Brain microvascular endothelial cell (primary cell): ENCODE results near the gene UTP11.

Experiments
- DNase-seq: peaks from one replicate; pipeline ENCODE4 v3.0.0-alpha.2; 2020
- H3K27ac ChIP-seq: fragments of 250-450 bp; sonication (Bioruptor Pico); 2 replicates; pipeline ENCODE4 v1.5.1; 2020; ENCODE audit warnings: mild to moderate bottlenecking, moderate library complexity
- H3K27me3 ChIP-seq: fragments of 250-450 bp; sonication (Bioruptor Pico); replicated peaks from 2 replicates; pipeline ENCODE4 v1.5.1; 2020; ENCODE audit warnings: mild to moderate bottlenecking
- H3K36me3 ChIP-seq: fragments of 250-450 bp; sonication (Bioruptor Pico); replicated peaks from 2 replicates; pipeline ENCODE4 v1.5.1; 2020; ENCODE audit warnings: mild to moderate bottlenecking
- H3K4me3 ChIP-seq: 2 replicates; pipeline ENCODE4 v1.5.1; 2011; ENCODE audit warnings: low read depth, mild to moderate bottlenecking, control low read depth, low read length, moderate library complexity
- in situ Hi-C: cut with HindIII; loops from 2 replicates; pipeline ENCODE4 v1.10.0; 2017; ENCODE audit warnings: low sequenced_read_pairs, low pct_ligation_motif_present
- TF ChIP-seq, protein P1 (sequence below): IDR thresholded peaks from 2 replicates; pipeline ENCODE4 v1.5.1; 2011; ENCODE audit warnings: low read depth, mild to moderate bottlenecking, moderate library complexity, low read length, control low read depth, inconsistent platforms; ENCODE audit errors: missing control alignments

UTP11 gene

DNA sequence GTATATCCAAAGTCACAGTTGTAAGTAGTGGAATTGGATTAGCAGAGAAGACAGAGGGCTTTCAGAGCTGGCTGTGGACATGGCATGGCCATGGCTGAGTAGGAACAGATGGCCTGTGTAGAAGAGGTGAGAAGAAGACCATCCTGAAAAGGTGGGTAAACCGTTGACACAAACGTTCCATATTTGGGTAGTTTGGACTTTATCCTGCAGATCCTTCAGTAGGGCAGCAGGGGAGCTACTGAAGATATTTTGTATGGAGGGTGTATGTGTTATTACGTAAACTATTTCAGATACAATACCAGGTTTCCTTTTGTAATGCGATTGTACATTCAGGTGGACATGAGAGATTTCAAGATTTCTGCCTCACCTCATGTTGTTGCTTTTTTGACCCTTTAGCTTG, 1.6 kb downstream of the UTP11 start:
- Histone ChIP-seq H3K36me3 (peaks cover 26% of the 10 kb centered on the region), H3K4me3 (peak overlapping the region; percentile 9), H3K27ac (no peak overlapping the region), H3K27me3 (no peaks in the 10 kb centered on the region)
- DNase-seq, result no peak
- in situ Hi-C loops, result no loop called here
- TF ChIP-seq, protein P1, sequence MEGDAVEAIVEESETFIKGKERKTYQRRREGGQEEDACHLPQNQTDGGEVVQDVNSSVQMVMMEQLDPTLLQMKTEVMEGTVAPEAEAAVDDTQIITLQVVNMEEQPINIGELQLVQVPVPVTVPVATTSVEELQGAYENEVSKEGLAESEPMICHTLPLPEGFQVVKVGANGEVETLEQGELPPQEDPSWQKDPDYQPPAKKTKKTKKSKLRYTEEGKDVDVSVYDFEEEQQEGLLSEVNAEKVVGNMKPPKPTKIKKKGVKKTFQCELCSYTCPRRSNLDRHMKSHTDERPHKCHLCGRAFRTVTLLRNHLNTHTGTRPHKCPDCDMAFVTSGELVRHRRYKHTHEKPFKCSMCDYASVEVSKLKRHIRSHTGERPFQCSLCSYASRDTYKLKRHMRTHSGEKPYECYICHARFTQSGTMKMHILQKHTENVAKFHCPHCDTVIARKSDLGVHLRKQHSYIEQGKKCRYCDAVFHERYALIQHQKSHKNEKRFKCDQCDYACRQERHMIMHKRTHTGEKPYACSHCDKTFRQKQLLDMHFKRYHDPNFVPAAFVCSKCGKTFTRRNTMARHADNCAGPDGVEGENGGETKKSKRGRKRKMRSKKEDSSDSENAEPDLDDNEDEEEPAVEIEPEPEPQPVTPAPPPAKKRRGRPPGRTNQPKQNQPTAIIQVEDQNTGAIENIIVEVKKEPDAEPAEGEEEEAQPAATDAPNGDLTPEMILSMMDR, result peak; percentile 14

DNA sequence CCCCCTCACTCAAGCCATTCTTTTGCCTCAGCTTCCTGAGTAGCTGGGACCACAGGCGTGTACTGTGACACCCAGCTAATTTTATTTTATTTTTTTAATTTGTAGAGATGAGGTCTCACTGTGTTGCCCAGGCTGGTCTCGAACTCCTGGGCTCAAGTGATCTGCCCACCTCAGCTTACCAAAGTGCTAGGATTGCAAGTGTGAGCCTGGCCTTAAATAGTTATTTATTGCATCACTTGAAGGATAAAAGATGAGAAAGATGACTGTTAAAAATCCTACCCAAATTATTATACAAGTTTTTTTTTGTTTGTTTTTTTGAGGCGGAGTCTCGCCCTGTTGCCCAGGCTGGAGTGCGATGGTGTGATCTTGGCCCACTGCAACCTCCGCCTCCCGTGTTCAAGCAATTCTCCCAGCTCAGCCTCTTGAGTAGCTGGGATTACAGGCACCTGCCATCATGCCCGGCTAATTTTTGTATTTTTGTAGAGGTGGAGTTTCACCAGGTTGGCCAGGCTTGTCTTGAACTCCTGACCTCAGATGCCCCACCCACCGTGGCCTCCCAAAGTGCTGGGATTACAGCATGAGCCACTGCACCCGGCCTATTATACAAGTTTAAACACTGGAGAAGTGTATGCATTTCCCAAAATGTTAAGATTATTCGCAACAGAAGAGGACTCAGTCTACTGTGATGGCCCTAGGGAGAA, 2.3 kb downstream of the UTP11 start:
- H3K36me3 ChIP-seq, result peaks cover 32% of the 10 kb centered on the region
- no peaks in the 10 kb centered on the region for H3K27me3 ChIP-seq
- TF ChIP-seq, protein P1, result no peak
- DNase-seq, result no peak
- no peak overlapping the region for H3K27ac ChIP-seq
- no peak overlapping the region for H3K4me3 ChIP-seq
- in situ Hi-C loops, result no loop called here

DNA sequence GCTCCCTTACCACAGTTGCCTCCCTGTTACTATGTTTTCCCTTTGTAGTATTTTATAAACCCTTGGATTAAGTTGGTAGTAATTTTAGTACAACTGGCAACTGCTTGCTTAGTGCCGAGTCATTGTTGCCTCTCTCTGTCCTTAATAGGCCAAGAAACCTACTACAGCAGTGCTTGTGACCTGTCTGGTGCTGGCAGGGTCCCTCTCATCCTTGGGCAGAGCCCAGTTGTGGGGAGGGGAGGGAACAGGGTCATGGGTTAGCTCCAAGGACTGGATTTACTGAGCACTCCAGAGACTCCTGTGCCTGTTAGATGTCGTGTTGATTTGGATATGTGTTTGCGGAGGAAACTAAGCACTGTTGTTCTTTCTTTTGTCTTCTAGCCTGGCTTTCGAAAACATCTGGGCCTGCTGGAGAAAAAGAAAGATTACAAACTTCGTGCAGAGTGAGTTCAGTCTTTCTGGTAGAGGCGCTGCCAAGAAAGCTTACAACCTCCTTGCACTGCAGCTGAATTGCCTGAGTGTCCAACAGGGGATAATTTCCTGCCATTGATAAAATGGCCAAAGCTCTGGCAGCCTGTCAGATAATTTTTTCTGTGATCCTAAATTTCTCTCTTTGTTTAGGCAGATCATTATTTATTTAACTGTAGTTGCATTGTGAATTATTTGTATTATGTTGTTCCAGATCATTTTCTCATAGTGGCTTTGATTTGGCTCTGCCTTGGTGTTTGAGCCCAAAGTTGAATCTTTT, 3.6 kb downstream of the UTP11 start:
- in situ Hi-C loops, result no loop called here
- Histone ChIP-seq H3K27ac (peak overlapping the region; percentile 10), H3K4me3 (no peak overlapping the region), H3K27me3 (no peaks in the 10 kb centered on the region), H3K36me3 (peaks cover 45% of the 10 kb centered on the region)
- TF ChIP-seq, protein P1, result no peak
- DNase-seq, result no peak

DNA sequence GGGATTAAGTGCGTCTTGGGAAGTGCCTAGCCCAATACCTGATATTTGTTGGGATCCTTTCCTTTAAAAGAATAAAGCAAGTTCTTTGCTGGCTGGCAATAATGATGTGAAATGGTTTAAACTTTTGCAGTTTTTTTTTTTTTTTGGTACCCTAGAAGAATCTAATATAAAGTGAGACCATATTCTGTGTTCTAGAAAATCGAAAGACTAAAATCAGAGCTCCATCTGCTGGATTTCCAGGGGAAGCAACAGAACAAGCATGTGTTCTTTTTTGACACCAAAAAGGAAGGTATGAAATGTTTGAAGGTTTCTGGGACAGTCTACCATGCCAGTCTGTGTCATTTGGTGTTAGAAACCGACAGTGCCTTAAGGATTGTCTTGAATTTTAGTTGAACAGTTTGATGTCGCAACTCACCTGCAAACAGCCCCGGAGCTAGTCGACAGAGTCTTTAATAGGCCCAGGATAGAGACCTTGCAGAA, 6.4 kb downstream of the UTP11 start:
- no peak for DNase-seq
- Histone ChIP-seq H3K4me3 (no peak overlapping the region), H3K27me3 (no peaks in the 10 kb centered on the region), H3K27ac (no peak overlapping the region), H3K36me3 (peaks cover 70% of the 10 kb centered on the region)
- TF ChIP-seq, protein P1, result peak; percentile 65
- in situ Hi-C loops, result no loop called here

DNA sequence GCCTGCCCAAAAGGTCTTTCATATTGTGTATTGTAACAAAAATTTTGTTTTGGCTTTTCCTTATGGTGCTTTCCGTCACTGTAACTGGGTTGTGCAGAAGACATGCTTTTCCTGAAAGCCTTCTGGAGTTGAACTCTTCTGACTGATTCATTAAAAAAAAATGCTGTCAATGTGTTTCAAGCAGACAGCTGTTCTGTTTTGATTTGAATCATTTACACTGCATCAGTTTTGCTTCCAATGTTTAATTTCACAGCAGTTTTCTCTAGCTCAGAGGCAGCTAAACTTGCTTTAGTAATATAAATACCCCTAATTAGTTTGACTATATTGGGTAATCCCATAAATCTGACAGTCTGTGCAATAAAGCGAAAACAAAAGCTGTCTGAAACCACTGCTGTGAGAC, 7.9 kb downstream of the UTP11 start:
- no peak for DNase-seq
- TF ChIP-seq, protein P1, result no peak
- in situ Hi-C loops, result no loop called here
- Histone ChIP-seq H3K27me3 (no peaks in the 10 kb centered on the region), H3K4me3 (no peak overlapping the region), H3K36me3 (peaks cover 81% of the 10 kb centered on the region), H3K27ac (no peak overlapping the region)
